Omental fat pad (tissue), 4 donors: ENCODE measurements around the gene ST3GAL6. TPM values are rescaled to one million over a fixed set of nuclear protein-coding genes. Genes with fewer than 3 reads are reported as not detected.
A peak's percentile ranks its signal among the peaks of the same experiment; 100 is the strongest.

Experiments used
- ATAC-seq: fragments of 150-250 bp; one replicate; pipeline ENCODE4 v1.9.1; 2016; ENCODE audit warnings: mild to moderate bottlenecking, moderate library complexity; ENCODE audit not compliant: low FRiP score
- DNase-seq: peaks from one replicate; pipeline ENCODE4 v3.0.0-alpha.2; 2019; ENCODE audit warnings: low spot score
- CTCF ChIP-seq, 3 donors: fragments of 450-650 bp; IDR thresholded peaks; one replicate each; pipeline ENCODE4 v1.5.1; 2016 to 2017; ENCODE audit warnings: antibody characterized with exemption in 3 of 3, mild to moderate bottlenecking in 3 of 3, moderate library complexity in 2 of 3
- total RNA-seq, 4 donors: library from RNA; depleted of rRNA; stranded (reverse); fragments of >200 nt; gene quantifications; one replicate each; pipeline ENCODE4 v1.1.0, GENCODE V29; 2016

ST3GAL6 gene
- total RNA-seq: 10 to 100 TPM in 3 of 4 donors, 1 to 10 TPM in 1; 8.5 to 19.4 (median 16.0) TPM

GRCh38 chr3:98763076-98763475 lies at the start of gene ST3GAL6:
ST3GAL6 (plus strand) TSS chr3:98763340; CDS start chr3:98768441, 5,101 bp downstream.
- ATAC-seq: peak; percentile 43
- no peak for DNase-seq
- no peak for TF ChIP-seq CTCF (IDR thresholded peaks at IDR 0.05)

GRCh38 chr3:98713984-98714383 lies 49.2 kb upstream of the ST3GAL6 start:
- ATAC-seq (no peak), DNase-seq (no peak)
- no peak for TF ChIP-seq CTCF (IDR thresholded peaks at IDR 0.05)

- ATAC-seq (no peak), DNase-seq (no peak)
- TF ChIP-seq CTCF (IDR thresholded peaks at IDR 0.05): no peak
Observed at GRCh38 chr3:98717584-98717983, 45.6 kb upstream of the ST3GAL6 start.

GRCh38 chr3:98718730-98719129 lies 44.4 kb upstream of the ST3GAL6 start:
- no peak for ATAC-seq
- no peak for DNase-seq
- no peak for TF ChIP-seq CTCF (IDR thresholded peaks at IDR 0.05)

GRCh38 chr3:98721776-98722175 lies 41.4 kb upstream of the ST3GAL6 start:
- TF ChIP-seq CTCF (IDR thresholded peaks at IDR 0.05): no peak
- no peak for ATAC-seq
- DNase-seq: no peak

GRCh38 chr3:98722389-98722788 lies 40.8 kb upstream of the ST3GAL6 start:
- no peak for DNase-seq
- no peak for TF ChIP-seq CTCF (IDR thresholded peaks at IDR 0.05)
- ATAC-seq: no peak

- DNase-seq (no peak), ATAC-seq (no peak)
- no peak for TF ChIP-seq CTCF (IDR thresholded peaks at IDR 0.05)
Observed at GRCh38 chr3:98725352-98725751, 37.8 kb upstream of the ST3GAL6 start.
